ENCODE results near the gene RTKN. TPM values are rescaled to one million over a fixed set of nuclear protein-coding genes. Genes with fewer than 3 reads are reported as not detected.

The RTKN gene
- total and polyA plus RNA-seq, 2 of the 13 experiments (the other 11 are each of a cell fraction or from before 2014, with no cell fraction given), result 159 to 166 TPM

DNA sequence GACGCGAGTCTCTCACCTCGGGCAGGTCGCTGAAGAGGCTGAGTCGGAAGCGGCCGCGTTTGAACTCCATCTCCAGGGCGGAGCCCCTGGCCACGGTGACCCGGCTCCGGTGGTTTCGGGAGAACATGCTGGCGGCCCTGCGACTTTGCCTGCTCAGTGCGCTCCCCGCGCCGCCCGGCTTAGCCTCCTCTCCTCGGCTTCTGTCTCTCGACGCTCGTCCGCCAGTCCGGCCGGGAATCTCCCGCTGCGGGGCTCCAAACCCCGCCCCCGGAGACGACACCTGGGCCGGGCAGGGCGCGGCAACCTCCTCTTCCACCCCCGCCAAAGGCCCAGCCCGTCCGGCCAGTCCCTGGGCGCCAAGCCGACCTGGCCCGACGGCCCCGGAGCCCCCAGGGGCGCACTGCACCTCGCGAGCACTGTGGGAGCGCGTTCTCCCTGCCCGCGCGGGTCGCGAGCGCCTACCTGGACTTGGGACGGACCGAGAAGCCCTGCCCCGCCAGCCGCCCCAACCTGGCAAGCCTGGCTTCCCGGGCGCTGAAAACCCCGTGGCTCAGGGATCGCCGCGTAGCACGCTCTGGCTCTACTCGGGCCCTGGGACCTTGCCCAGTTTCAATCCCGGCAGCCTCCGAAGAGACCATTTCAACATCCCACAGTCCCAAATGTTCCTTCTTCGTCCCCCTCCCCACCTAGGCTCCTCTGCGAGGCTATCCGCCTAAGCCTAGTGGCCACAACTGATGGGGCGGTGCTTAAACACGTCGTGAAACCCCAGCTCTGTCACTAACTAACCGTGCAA lies at the start of gene RTKN (continued):
- TF ChIP-seq, protein P1, sequence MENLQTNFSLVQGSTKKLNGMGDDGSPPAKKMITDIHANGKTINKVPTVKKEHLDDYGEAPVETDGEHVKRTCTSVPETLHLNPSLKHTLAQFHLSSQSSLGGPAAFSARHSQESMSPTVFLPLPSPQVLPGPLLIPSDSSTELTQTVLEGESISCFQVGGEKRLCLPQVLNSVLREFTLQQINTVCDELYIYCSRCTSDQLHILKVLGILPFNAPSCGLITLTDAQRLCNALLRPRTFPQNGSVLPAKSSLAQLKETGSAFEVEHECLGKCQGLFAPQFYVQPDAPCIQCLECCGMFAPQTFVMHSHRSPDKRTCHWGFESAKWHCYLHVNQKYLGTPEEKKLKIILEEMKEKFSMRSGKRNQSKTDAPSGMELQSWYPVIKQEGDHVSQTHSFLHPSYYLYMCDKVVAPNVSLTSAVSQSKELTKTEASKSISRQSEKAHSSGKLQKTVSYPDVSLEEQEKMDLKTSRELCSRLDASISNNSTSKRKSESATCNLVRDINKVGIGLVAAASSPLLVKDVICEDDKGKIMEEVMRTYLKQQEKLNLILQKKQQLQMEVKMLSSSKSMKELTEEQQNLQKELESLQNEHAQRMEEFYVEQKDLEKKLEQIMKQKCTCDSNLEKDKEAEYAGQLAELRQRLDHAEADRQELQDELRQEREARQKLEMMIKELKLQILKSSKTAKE (CRISPR knock-in tag; IDR thresholded peaks at IDR 0.05; ENCODE audit: borderline replicate concordance), result no peak
- TF ChIP-seq ZNF367 (CRISPR knock-in tag; IDR thresholded peaks at IDR 0.05; ENCODE audit: borderline replicate concordance), result peak; percentile 16; the same call in 1 of the 2 replicates
- TF ChIP-seq NPAS2 (CRISPR knock-in tag; IDR thresholded peaks at IDR 0.05; ENCODE audit: borderline replicate concordance), result no peak
- no peak; the same call in 1 of the 2 replicates for TF ChIP-seq NFIB (CRISPR knock-in tag; IDR thresholded peaks at IDR 0.05; ENCODE audit: borderline replicate concordance)
- TF ChIP-seq PCBP1 (IDR thresholded peaks at IDR 0.05; ENCODE audit: borderline replicate concordance, low read depth, low read length), result peak; percentile 49; the same call in 1 of the 2 replicates
- TF ChIP-seq ZNF782 (CRISPR knock-in tag; IDR thresholded peaks at IDR 0.05; ENCODE audit: borderline replicate concordance), result peak; percentile 92; the same call in 1 of the 2 replicates
- peak; percentile 91; the same call in 1 of the 2 replicates for TF ChIP-seq PAWR (CRISPR knock-in tag; IDR thresholded peaks at IDR 0.05; ENCODE audit: borderline replicate concordance)
- TF ChIP-seq, protein P2, sequence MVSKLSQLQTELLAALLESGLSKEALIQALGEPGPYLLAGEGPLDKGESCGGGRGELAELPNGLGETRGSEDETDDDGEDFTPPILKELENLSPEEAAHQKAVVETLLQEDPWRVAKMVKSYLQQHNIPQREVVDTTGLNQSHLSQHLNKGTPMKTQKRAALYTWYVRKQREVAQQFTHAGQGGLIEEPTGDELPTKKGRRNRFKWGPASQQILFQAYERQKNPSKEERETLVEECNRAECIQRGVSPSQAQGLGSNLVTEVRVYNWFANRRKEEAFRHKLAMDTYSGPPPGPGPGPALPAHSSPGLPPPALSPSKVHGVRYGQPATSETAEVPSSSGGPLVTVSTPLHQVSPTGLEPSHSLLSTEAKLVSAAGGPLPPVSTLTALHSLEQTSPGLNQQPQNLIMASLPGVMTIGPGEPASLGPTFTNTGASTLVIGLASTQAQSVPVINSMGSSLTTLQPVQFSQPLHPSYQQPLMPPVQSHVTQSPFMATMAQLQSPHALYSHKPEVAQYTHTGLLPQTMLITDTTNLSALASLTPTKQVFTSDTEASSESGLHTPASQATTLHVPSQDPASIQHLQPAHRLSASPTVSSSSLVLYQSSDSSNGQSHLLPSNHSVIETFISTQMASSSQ (IDR thresholded peaks at IDR 0.05; ENCODE audit: low read depth), result peak; percentile 91; the same call in 1 of the 2 replicates
- TF ChIP-seq, protein P2 (CRISPR knock-in tag; IDR thresholded peaks at IDR 0.05; ENCODE audit: borderline replicate concordance), result peak; percentile 95
- TF ChIP-seq ZNF431 (CRISPR knock-in tag; IDR thresholded peaks at IDR 0.05; ENCODE audit: borderline replicate concordance, low read depth), result peak; percentile 89; the same call in 1 of the 2 replicates
- TF ChIP-seq NFE2L1 (CRISPR knock-in tag; IDR thresholded peaks at IDR 0.05; ENCODE audit: borderline replicate concordance), result no peak
- TF ChIP-seq POGZ (CRISPR knock-in tag; IDR thresholded peaks at IDR 0.05), result no peak
- TF ChIP-seq NFIC (IDR thresholded peaks at IDR 0.05; ENCODE audit: low read length), result no peak; the same call in 1 of the 2 replicates
- TF ChIP-seq POLR2AphosphoS5 (IDR thresholded peaks at IDR 0.05; ENCODE audit: low read depth, low read length), result peak; percentile 100
- TF ChIP-seq HOXA9 (CRISPR knock-in tag; IDR thresholded peaks at IDR 0.05; ENCODE audit: borderline replicate concordance), result no peak
- TF ChIP-seq ZNF235 (CRISPR knock-in tag; IDR thresholded peaks at IDR 0.05; ENCODE audit: borderline replicate concordance), result 0 out of 2 replicates have a peak, but pooled peaks have one; percentile 87
- no peak for TF ChIP-seq SP2 (CRISPR knock-in tag; IDR thresholded peaks at IDR 0.05)
- TF ChIP-seq HOXA5 (CRISPR knock-in tag; IDR thresholded peaks at IDR 0.05), result 0 out of 2 replicates have a peak, but pooled peaks have one; percentile 83
- TF ChIP-seq RBM22 (optimal IDR thresholded peaks at IDR 0.05; ENCODE audit: low read length), result no peak
- no peak for TF ChIP-seq FOXK2 (IDR thresholded peaks at IDR 0.05)
